H9 (cell line): ENCODE results near the gene TSPAN1. TPM values are rescaled to one million over a fixed set of nuclear protein-coding genes. Genes with fewer than 3 reads are reported as not detected.

ENCODE experiments used
- DNase-seq: peaks from one replicate; pipeline ENCODE4 v3.0.0-alpha.2; 2017
- H2AFZ ChIP-seq: one replicate; pipeline ENCODE4 v1.6.1; 2013; ENCODE audit warnings: mild to moderate bottlenecking, low read length, control low read depth, moderate library complexity
- H2AK5ac ChIP-seq: 2 replicates; pipeline ENCODE4 v1.6.1; 2013; ENCODE audit warnings: low read length, control low read depth, mixed read lengths; ENCODE audit not compliant: insufficient read length
- H2BK120ac ChIP-seq: one replicate; pipeline ENCODE4 v1.6.1; 2013; ENCODE audit warnings: low read depth, mild to moderate bottlenecking, low read length, control low read depth, inconsistent platforms; ENCODE audit not compliant: poor library complexity, severe bottlenecking
- H2BK12ac ChIP-seq: 2 replicates; pipeline ENCODE4 v1.6.1; 2013; ENCODE audit warnings: low read length, control low read depth, mixed read lengths, low read depth; ENCODE audit not compliant: insufficient read length
- H2BK15ac ChIP-seq: 2 replicates; pipeline ENCODE4 v1.6.1; 2013; ENCODE audit warnings: low read depth, low read length, control low read depth
- H2BK20ac ChIP-seq: one replicate; pipeline ENCODE4 v1.6.1; 2013; ENCODE audit warnings: low read depth, mild to moderate bottlenecking, low read length, control low read depth, inconsistent platforms; ENCODE audit not compliant: poor library complexity, severe bottlenecking
- H2BK5ac ChIP-seq: 2 replicates; pipeline ENCODE4 v1.6.1; 2013; ENCODE audit warnings: low read length, control low read depth, mixed read lengths; ENCODE audit not compliant: insufficient read length
- H3K14ac ChIP-seq: 2 replicates; pipeline ENCODE4 v1.6.1; 2013; ENCODE audit warnings: low read length, control low read depth; ENCODE audit not compliant: insufficient read depth
- H3K18ac ChIP-seq: 2 replicates; pipeline ENCODE4 v1.6.1; 2013; ENCODE audit warnings: low read depth, mild to moderate bottlenecking, mixed read lengths, low read length, control low read depth; ENCODE audit not compliant: insufficient read length
- H3K23ac ChIP-seq: 2 replicates; pipeline ENCODE4 v1.6.1; 2013; ENCODE audit warnings: low read length, control low read depth, mixed read lengths, low read depth; ENCODE audit not compliant: insufficient read length
- H3K23me2 ChIP-seq: 2 replicates; pipeline ENCODE4 v1.6.1; 2013; ENCODE audit warnings: low read depth, mild to moderate bottlenecking, mixed read lengths, low read length, control low read depth; ENCODE audit not compliant: insufficient read length, poor library complexity, severe bottlenecking
- H3K27ac ChIP-seq: 2 replicates; pipeline ENCODE4 v1.5.1; 2013; ENCODE audit warnings: low read length, control low read depth, mixed read lengths, low read depth; ENCODE audit not compliant: insufficient read length
- H3K27me3 ChIP-seq: 2 replicates; pipeline ENCODE4 v1.6.1; 2013; ENCODE audit warnings: low read length, control low read depth, inconsistent platforms; ENCODE audit not compliant: insufficient read depth
- H3K4ac ChIP-seq: 2 replicates; pipeline ENCODE4 v1.6.1; 2013; ENCODE audit warnings: low read depth, mild to moderate bottlenecking, control low read depth, inconsistent platforms, low read length, moderate library complexity
- H3K4me1 ChIP-seq: 2 replicates; pipeline ENCODE4 v1.6.1; 2013; ENCODE audit warnings: low read length, control low read depth, inconsistent platforms; ENCODE audit not compliant: insufficient read depth
- H3K4me2 ChIP-seq: 2 replicates; pipeline ENCODE4 v1.6.1; 2013; ENCODE audit warnings: low read length, control low read depth, mixed read lengths; ENCODE audit not compliant: insufficient read length, insufficient read depth
- H3K56ac ChIP-seq: 2 replicates; pipeline ENCODE4 v1.6.1; 2013; ENCODE audit warnings: low read depth, mild to moderate bottlenecking, mixed read lengths, low read length, control low read depth; ENCODE audit not compliant: insufficient read length
- H3K79me1 ChIP-seq: 2 replicates; pipeline ENCODE4 v1.6.1; 2013; ENCODE audit warnings: low read depth, mild to moderate bottlenecking, moderate library complexity, low read length, control low read depth, inconsistent platforms; ENCODE audit not compliant: insufficient read depth, poor library complexity, severe bottlenecking
- H3K79me2 ChIP-seq: 2 replicates; pipeline ENCODE4 v1.6.1; 2013; ENCODE audit warnings: low read length, control low read depth, inconsistent platforms; ENCODE audit not compliant: insufficient read depth
- H3K9ac ChIP-seq: 2 replicates; pipeline ENCODE4 v1.6.1; 2013; ENCODE audit warnings: low read length, control low read depth, mixed read lengths; ENCODE audit not compliant: insufficient read length; ENCODE audit errors: extremely low read depth
- H3K9me3 ChIP-seq: one replicate; pipeline ENCODE4 v1.6.1; 2013; ENCODE audit warnings: low read depth, low read length, inconsistent platforms; ENCODE audit not compliant: control insufficient read depth
- H3T11ph ChIP-seq: one replicate; pipeline ENCODE4 v1.6.1; 2013; ENCODE audit warnings: mild to moderate bottlenecking, low read length, control low read depth, inconsistent platforms
- H4K20me1 ChIP-seq: one replicate; pipeline ENCODE4 v1.6.1; 2013; ENCODE audit not compliant: control insufficient read depth, insufficient read length, insufficient read depth
- H4K5ac ChIP-seq: 2 replicates; pipeline ENCODE4 v1.6.1; 2013; ENCODE audit warnings: low read depth, mild to moderate bottlenecking, mixed read lengths, low read length, control low read depth; ENCODE audit not compliant: insufficient read length
- H4K8ac ChIP-seq: replicated peaks from 2 replicates; pipeline ENCODE4 v1.6.1; 2013; ENCODE audit warnings: low read length, control low read depth, mixed read lengths, low read depth; ENCODE audit not compliant: insufficient read length
- H4K91ac ChIP-seq: 2 replicates; pipeline ENCODE4 v1.6.1; 2013; ENCODE audit warnings: low read depth, mild to moderate bottlenecking, moderate library complexity, mixed read lengths, low read length, control low read depth; ENCODE audit not compliant: insufficient read length
- H3K27ac Mint-ChIP-seq, 3 experiments: 2 replicates in 2 of 3; 3 replicates in 1 of 3; pipeline ENCODE4 v1.8.0; 2020 to 2021; ENCODE audit warnings: mixed read lengths in 3 of 3, mild to moderate bottlenecking in 1 of 3, moderate library complexity in 1 of 3
- H3K27me3 Mint-ChIP-seq: 2 replicates; pipeline ENCODE4 v1.8.0; 2021; ENCODE audit warnings: low read depth, mild to moderate bottlenecking, moderate library complexity, mixed read lengths
- H3K36me3 Mint-ChIP-seq, 3 experiments: 2 replicates in 2 of 3; 3 replicates in 1 of 3; pipeline ENCODE4 v1.8.0; 2020 to 2021; ENCODE audit warnings: low read depth in 3 of 3, mixed read lengths in 3 of 3; ENCODE audit not compliant: insufficient read depth in 1 of 3
- H3K4me1 Mint-ChIP-seq, 2 experiments: 2 replicates each; pipeline ENCODE4 v1.8.0; 2020; ENCODE audit warnings: mixed read lengths in 2 of 2
- H3K4me3 Mint-ChIP-seq, 2 experiments: 2 replicates in 1 of 2; 3 replicates in 1 of 2; pipeline ENCODE4 v1.8.0; 2020 to 2021; ENCODE audit warnings: mild to moderate bottlenecking in 2 of 2, mixed read lengths in 2 of 2, moderate library complexity in 1 of 2
- H3K9me3 Mint-ChIP-seq, 2 experiments: 2 replicates in 1 of 2; 3 replicates in 1 of 2; pipeline ENCODE4 v1.8.0; 2020; ENCODE audit warnings: mild to moderate bottlenecking in 2 of 2, mixed read lengths in 2 of 2, moderate library complexity in 1 of 2
- CTCF ChIP-seq: fragments of 200-600 bp; sonication (generic); conservative IDR thresholded peaks from 3 replicates; pipeline ENCODE4 v1.8.0; 2021; ENCODE audit warnings: antibody characterized with exemption, mild to moderate bottlenecking
- WGBS: extraction: QIAGEN DNeasy Blood & Tissue Kit; methylation state at CpG from one replicate; pipeline ENCODE4 v1.1.7; 2013; ENCODE audit warnings: missing lambda C conversion rate, low lambda C conversion rate, mixed read lengths; ENCODE audit not compliant: insufficient read length; ENCODE audit errors: extremely low coverage; 5-methylcytosine and 5-hydroxymethylcytosine counted together
- total RNA-seq: library from RNA; stranded (reverse); gene quantifications from 2 replicates; pipeline ENCODE4 v1.2.1, GENCODE V29; 2021

The TSPAN1 gene
- total RNA-seq, 1 experiment from 2014 or later, result not detected

DNA sequence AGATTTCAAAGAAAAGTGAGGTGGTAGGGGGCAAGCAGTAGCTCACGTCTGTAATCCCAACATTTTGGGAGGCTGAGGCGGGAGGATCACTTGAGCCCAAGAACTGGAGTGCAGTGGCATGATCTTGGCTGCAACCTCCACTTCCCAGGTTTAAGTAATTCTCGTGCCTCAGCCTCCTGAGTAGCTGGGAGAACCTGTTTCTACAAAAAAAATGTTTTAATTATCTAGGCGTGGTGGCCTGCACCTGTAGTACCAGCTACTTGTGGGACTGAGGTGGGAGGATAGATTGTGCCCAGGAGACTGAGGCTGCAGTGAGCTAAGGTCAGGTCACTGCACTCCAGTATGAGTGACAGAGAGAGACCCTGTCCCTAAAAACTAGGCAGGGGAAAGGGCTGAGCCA lies 2.6 kb upstream of the TSPAN1 start:
- no peak overlapping the region for H3K4me2 ChIP-seq
- H4K5ac ChIP-seq, result no peak overlapping the region
- Mint-ChIP-seq H3K9me3 (no peaks in the 10 kb centered on the region; a peak in 1 of 5 replicates), H3K4me1 (peaks cover 6 to 15% of the 10 kb centered on the region in 2 experiments), H3K4me3 (no peak overlapping the region), H3K27me3 (peaks cover 37% of the 10 kb centered on the region), H3K27ac (peak overlapping the region in 1 of 3 experiments; percentile 63; a peak in 1 of 7 replicates), H3K36me3 (no peaks in the 10 kb centered on the region; a peak in 1 of 7 replicates)
- peaks cover 12% of the 10 kb centered on the region; the same call in 1 of the 2 replicates for H3K4me1 ChIP-seq
- H3K4ac ChIP-seq, result no peak overlapping the region
- no peak overlapping the region for H3K56ac ChIP-seq
- no peak overlapping the region for H2BK5ac ChIP-seq
- H2BK120ac ChIP-seq, result no peak overlapping the region
- H3K18ac ChIP-seq, result no peak overlapping the region
- no peak overlapping the region for H3K14ac ChIP-seq
- no CpG with 5 or more reads among the region's 4 CpGs for WGBS
- H2AK5ac ChIP-seq, result no peak overlapping the region
- H2AFZ ChIP-seq, result no peak overlapping the region
- no peak overlapping the region for H3K27ac ChIP-seq
- no peaks in the 10 kb centered on the region for H3K23me2 ChIP-seq
- no peaks in the 10 kb centered on the region for H3K79me2 ChIP-seq
- no peaks in the 10 kb centered on the region for H3K79me1 ChIP-seq
- no peak overlapping the region for H3K23ac ChIP-seq
- no peaks in the 10 kb centered on the region; the same call in 1 of the 2 replicates for H3K27me3 ChIP-seq
- no peak overlapping the region for H3T11ph ChIP-seq
- H3K9ac ChIP-seq, result no peak overlapping the region
- H3K9me3 ChIP-seq, result no peaks in the 10 kb centered on the region
- H4K20me1 ChIP-seq, result no peaks in the 10 kb centered on the region
- TF ChIP-seq CTCF, result no peak
- no peak overlapping the region for H2BK12ac ChIP-seq
- no peak overlapping the region for H4K91ac ChIP-seq
- H4K8ac ChIP-seq, result no peak overlapping the region
- H2BK15ac ChIP-seq, result no peak overlapping the region
- H2BK20ac ChIP-seq, result no peak overlapping the region
- DNase-seq, result no peak
